ENCODE results near the gene ALKBH1.
"Not testable (repeated sequence)": the region's sequence is repeated elsewhere in the genome, so short reads cannot be mapped to it uniquely, and the experiment has no call there.

ALKBH1 gene

DNA sequence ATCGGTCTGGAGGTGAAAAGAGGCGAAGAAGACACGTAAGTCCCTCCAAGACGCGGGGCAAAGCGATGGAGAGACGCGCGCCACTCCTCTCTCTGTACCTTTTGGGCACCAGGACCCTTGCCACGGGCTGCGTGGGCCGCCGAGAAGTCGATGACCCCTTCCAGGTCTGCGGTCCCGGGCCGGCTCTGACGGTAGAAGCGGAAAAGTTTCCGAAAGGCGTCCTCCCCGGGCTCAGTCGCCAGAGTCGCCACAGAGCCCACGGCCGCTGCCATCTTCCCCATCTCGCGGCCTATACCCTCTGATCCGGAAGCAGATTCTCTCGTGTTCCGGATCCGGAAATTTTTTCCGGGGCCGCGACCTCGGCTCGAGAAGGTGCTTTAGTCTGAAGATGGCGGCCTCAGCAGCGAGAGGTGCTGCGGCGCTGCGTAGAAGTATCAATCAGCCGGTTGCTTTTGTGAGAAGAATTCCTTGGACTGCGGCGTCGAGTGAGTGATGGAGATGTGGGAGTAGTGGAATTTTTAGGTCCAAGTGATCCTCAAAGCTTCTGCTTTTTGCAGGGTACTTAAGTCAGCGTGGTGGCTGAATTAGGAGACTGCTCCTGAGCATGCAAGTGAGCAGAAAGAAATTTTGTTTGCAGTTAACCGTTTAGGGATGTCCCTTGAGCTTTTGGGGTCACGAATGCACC, at the start of gene ALKBH1, which contains the start of gene SLIRP:
TSS of gene ALKBH1 (minus strand) at position 300 of the 685 bp plus-strand sequence. CDS start at position 281, 19 bp downstream.
TSS of gene SLIRP (plus strand) at position 380 of the 685 bp plus-strand sequence. CDS start at position 389, 9 bp downstream.
- peak in 57 of 58 donors; percentile 39 to 93 (median 82) for DNase-seq

DNA sequence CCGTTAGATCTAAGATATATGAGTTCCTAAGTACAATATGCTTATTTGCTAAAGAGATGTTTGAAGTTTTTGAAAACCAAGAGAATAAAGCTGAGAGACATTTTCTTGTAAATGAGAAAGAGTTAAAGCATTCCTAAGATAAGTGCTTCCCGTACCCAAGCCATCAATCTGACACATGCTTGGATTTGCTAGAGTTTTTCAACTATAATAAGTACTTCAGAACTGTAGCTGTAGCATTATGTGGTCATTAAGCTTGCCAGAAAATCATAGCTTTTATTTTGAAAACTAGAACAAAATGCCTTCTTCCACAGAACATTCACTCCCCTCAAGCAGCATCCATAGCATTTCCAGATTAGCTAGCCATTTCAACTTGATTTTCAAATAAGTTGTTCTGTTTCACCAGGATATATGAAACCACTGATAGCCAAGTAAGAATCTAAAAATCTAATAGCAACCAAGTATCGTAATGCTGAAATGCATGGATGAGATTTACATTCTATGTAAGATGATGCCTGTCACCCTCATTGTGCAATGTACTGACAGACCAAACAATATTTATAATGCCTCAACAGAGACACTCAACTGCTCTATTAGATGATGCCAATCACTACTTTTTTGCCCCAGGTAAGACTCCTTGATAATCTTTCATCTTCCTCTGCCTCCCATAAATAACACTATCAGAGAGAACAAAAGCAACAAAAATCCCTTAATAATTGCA, 45.1 kb upstream of the ALKBH1 start:
- no peak for DNase-seq

GRCh38 chr14:77752266-77752665, 44.4 kb upstream of the ALKBH1 start:
- DNase-seq, result no peak

DNA sequence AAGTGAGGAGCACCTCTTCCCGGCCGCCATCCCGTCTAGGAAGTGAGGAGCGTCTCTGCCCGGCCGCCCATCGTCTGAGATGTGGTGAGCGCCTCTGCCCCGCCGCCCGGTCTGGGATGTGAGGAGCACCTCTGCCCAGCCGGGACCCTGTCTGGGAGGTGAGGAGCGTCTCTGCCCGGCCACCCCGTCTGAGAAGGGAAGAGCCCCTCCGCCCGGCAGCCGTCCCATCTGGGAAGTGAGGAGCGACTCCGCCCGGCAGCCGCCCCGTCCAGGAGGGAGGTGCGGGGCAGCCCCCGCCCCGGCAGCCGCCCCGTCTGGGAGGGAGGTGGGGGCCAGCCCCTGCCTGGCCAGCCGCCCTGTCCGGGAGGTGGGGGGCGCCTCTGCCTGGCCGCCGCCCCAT, 39.6 kb upstream of the ALKBH1 start:
- not testable (repeated sequence) for DNase-seq

- no peak for DNase-seq
These were observed 38.4 kb upstream of the ALKBH1 start for GRCh38 chr14:77746064-77746702.

DNA sequence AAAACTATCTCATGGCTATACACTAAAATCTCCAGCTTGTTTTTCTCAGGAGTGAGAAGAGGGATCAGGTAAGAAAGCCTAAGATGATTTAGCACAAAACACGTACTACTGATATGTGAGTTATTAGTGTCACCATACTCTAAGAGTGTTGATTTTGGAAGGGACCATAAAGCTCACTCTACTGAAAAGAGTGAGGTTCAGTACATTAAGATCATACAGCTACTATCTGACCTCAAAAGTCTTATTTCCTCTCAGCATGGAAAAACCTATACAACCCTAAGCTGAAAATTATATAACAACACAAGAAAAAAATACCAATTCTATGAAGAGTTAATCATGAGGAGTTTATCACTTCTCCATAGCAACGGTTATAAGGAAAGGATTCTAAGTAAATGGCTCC, 33.6 kb upstream of the ALKBH1 start:
- no peak for DNase-seq

- DNase-seq, result peak in 3 of 58 donors; percentile 0 to 18 (median 3)
These were observed 30.9 kb upstream of the ALKBH1 start for GRCh38 chr14:77738559-77739250.

GRCh38 chr14:77730976-77731497, 23.2 kb upstream of the ALKBH1 start:
- DNase-seq, result no peak

- DNase-seq, result no peak
These were observed 14.5 kb upstream of the ALKBH1 start for GRCh38 chr14:77722301-77722700.

- no peak for DNase-seq
These were observed 13.6 kb upstream of the ALKBH1 start for GRCh38 chr14:77721437-77721836.

GRCh38 chr14:77717608-77718305, 9.9 kb upstream of the ALKBH1 start:
- no peak for DNase-seq

GRCh38 chr14:77714926-77715325, 7.1 kb upstream of the ALKBH1 start:
- DNase-seq, result no peak

DNA sequence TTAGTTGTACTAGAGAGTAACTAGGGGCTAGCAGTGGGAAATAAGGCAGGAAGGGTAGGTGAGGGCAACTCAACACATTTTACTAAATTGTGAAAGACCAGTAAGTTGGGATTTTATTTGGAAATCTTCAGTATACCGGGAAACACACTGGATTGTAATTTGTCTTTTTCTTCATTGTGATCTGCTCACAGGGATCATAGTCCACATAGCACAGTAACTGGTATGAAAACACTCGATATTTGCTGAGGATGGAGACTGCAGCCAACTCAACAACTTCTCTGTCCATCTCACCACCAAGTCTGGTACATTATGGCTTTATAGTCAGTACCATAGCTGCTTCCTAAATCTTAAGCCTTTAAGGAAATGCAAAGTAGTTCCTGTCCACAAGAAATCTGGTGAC, 2.5 kb upstream of the ALKBH1 start:
- DNase-seq, result no peak

- no peak for DNase-seq
These were observed 1.6 kb upstream of the ALKBH1 start for GRCh38 chr14:77709412-77709811.

DNA sequence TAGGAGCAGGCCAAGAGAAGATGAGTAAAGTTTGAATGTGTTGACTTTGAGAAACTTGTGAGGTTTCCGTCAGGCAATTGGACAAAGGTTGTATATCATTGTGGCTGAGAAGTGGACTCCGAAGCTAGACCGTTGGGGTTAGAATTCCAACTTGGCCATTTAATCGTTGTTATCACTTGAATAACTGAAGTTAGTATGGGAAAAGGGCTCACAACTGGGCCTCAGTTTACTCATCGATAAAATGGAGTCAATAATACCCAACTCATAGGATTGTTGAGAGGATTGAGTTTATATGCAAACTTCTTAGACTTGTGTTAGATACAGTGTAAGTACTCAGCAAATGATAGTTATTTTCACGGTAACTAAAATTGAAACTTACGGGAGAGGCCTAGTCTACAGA, 926 bp upstream of the ALKBH1 start:
- DNase-seq, result no peak

- DNase-seq, result peak in 34 of 58 donors; percentile 6 to 67 (median 38)
These were observed 484 bp downstream of the ALKBH1 start for GRCh38 chr14:77707355-77707723.

DNA sequence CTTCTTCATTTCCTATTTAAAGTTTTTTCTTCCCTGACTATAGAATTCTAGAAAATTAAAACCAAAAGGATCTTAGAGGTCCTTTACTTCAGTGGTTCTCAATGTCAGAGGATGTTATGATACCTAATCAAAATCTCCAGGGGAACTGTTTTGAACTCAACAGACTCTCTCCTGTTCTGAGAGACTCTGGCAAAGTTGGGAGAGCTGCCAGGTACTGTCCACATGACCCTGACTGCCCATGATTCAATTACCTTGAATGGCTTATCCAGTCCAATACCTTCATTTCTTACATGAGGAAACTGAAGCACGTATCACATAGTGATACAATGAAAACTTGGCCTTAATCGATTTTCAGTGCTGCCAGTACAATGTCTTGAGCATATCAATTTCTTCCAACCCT, 16.6 kb downstream of the ALKBH1 start:
- peak in 3 of 58 donors; percentile 1 to 17 (median 2) for DNase-seq

- DNase-seq, result no peak
These were observed 25.7 kb downstream of the ALKBH1 start for GRCh38 chr14:77682158-77682553.

DNA sequence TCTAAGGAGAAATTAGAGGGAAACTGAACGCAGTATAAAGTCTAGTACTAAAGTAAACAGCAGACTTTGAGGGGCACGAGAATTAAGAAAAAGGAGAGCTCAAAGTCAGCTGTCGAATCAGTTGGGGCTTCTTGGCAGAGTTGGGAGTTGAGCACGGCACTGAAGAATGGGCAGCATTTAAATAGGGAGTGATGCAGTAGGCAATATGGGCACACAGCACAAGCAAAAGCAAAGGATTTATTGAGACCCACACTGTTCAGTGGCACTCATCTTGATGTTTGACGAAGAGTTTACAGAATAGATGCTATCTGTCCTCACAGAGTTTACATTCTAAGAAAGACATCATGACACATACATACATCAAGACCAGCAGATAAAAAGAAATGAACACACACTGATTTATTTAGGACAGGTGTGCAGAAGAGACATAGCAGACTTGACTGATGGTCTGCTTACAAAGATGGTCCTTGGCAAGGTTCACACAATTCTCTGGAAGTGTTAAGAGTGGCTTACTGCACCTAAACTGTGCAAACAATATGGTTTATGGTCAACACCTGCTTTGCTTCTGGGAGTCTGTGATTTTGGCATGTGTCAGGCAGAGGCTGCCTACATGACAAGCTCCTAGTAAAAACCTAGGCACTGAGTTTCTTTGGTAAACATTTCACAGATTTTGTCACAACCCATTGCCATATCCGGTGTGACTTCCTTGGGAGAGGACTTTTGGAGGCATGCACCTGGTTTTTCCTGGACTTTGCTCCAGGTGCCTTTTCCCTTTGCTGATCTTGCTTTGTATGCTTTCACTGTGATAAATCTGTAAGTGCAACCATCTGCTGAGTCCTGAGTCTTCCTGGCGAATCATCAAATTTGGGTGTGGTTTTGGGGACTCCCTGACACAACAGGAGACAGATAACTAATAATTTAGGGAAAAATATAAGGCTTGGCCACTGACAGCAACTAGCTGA, 26.3 kb downstream of the ALKBH1 start:
- DNase-seq, result no peak

GRCh38 chr14:77674931-77675330, 32.9 kb downstream of the ALKBH1 start:
- no peak for DNase-seq
